K562 (cell line): ENCODE measurements around the gene KCNK2. TPM values are rescaled to one million over a fixed set of nuclear protein-coding genes. Genes with fewer than 3 reads are reported as not detected.

Experiments used
- FOXK2 ChIP-seq, 2 experiments: fragments of 450-650 bp; IDR thresholded peaks in 1 of 2; conservative IDR thresholded peaks in 1 of 2; 2 replicates each; pipeline ENCODE4 v1.6.1; 2016; ENCODE audit warnings: low read depth in 2 of 2, mild to moderate bottlenecking in 1 of 2
- MXI1 ChIP-seq: IDR thresholded peaks from 2 replicates; pipeline ENCODE4 v1.6.1; 2011; ENCODE audit warnings: low read depth, mild to moderate bottlenecking, improper control_type of control experiment, low read length
- ZFP36 ChIP-seq: fragments of 150-350 bp; IDR thresholded peaks from 2 replicates; pipeline ENCODE4 v1.6.1; 2018; ENCODE audit warnings: low read length, low read depth; ENCODE audit not compliant: partially characterized antibody
- polyA plus RNA-seq, 8 experiments: library from polyadenylated mRNA; depleted of rRNA in 4 of 8; stranded (reverse) in 5 of 8; unstranded in 3 of 8; fragments of >200 nt; fragmentation: Nextera tagmentation in 2 of 8; fragmentation: Illumina TruSeq in 1 of 8; extraction: Ambion mirVana in 2 of 8; extraction: Trizol in 1 of 8; gene quantifications; 2 replicates each; pipeline versions ENCODE4 v1.2.1 to v1.2.3, GENCODE V29; 2011 to 2014; ENCODE audit warnings: inconsistent platforms in 1 of 8, missing spikeins in 1 of 8
- total RNA-seq, 7 experiments: library from RNA; depleted of rRNA in 6 of 7; stranded (reverse); fragments of >200 nt in 6 of 7; fragmentation: Illumina TruSeq in 2 of 7; extraction: Trizol in 2 of 7; gene quantifications; 2 replicates each; pipeline versions ENCODE4 v1.2.1 to v1.2.3, GENCODE V29; 2011 to 2021; ENCODE audit warnings: low replicate concordance in 1 of 7
- TF ChIP-seq, protein P1 (sequence below): fragments of 450-650 bp; IDR thresholded peaks from 2 replicates; pipeline ENCODE4 v1.6.1; 2018; ENCODE audit warnings: mild to moderate bottlenecking, low read depth; ENCODE audit not compliant: partially characterized antibody
- TF ChIP-seq, protein P2 (sequence below): fragments of 250-450 bp; sonication (Bioruptor Pico); IDR thresholded peaks from 2 replicates; pipeline ENCODE4 v1.5.0; 2021
- TF ChIP-seq, protein P3 (sequence below): fragments of 250-450 bp; sonication (Bioruptor Pico); IDR thresholded peaks from 2 replicates; pipeline ENCODE4 v1.4.0; 2020; ENCODE audit warnings: mild to moderate bottlenecking, moderate library complexity, borderline replicate concordance

The KCNK2 gene
- total and polyA plus RNA-seq, 9 of the 15 experiments (the other 6 are each of a cell fraction or from before 2014, with no cell fraction given) = 0.04 to 0.13 (median 0.05) TPM; not detected in 3

DNA sequence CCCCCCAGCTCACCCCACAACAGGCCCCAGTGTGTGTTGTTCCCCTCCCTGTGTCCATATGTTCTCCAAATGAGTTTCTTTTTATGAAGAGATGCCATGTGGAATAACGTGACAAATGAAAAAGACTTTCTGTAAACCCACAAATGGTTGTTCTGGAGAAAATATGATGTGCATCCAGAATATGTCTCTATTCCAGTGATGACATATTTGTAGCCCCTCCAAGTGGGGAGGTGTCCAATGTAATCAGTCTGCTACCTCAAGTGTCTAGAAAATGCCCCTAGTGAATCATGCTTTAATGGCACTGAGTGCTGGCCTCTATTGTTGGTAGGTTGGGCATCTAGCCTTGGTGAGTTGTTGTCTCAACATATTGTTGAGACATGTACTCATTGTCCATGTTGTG is 179.6 kb downstream of the KCNK2 start (continued):
- TF ChIP-seq, protein P1, sequence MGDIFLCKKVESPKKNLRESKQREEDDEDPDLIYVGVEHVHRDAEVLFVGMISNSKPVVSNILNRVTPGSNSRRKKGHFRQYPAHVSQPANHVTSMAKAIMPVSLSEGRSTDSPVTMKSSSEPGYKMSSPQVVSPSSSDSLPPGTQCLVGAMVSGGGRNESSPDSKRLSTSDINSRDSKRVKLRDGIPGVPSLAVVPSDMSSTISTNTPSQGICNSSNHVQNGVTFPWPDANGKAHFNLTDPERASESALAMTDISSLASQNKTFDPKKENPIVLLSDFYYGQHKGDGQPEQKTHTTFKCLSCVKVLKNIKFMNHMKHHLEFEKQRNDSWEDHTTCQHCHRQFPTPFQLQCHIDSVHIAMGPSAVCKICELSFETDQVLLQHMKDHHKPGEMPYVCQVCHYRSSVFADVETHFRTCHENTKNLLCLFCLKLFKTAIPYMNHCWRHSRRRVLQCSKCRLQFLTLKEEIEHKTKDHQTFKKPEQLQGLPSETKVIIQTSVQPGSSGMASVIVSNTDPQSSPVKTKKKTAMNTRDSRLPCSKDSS = no peak
- TF ChIP-seq MXI1 = no peak
- TF ChIP-seq, protein P2, sequence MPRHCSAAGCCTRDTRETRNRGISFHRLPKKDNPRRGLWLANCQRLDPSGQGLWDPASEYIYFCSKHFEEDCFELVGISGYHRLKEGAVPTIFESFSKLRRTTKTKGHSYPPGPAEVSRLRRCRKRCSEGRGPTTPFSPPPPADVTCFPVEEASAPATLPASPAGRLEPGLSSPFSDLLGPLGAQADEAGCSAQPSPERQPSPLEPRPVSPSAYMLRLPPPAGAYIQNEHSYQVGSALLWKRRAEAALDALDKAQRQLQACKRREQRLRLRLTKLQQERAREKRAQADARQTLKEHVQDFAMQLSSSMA (CRISPR knock-in tag) = no peak
- no peak for TF ChIP-seq FOXK2 (conservative IDR thresholded peaks at IDR 0.05 in 1 of 2, IDR thresholded peaks at IDR 0.05 in 1 of 2; ENCODE audit: low read depth in 2 of 2)
- no peak for TF ChIP-seq ZFP36
- TF ChIP-seq, protein P3, sequence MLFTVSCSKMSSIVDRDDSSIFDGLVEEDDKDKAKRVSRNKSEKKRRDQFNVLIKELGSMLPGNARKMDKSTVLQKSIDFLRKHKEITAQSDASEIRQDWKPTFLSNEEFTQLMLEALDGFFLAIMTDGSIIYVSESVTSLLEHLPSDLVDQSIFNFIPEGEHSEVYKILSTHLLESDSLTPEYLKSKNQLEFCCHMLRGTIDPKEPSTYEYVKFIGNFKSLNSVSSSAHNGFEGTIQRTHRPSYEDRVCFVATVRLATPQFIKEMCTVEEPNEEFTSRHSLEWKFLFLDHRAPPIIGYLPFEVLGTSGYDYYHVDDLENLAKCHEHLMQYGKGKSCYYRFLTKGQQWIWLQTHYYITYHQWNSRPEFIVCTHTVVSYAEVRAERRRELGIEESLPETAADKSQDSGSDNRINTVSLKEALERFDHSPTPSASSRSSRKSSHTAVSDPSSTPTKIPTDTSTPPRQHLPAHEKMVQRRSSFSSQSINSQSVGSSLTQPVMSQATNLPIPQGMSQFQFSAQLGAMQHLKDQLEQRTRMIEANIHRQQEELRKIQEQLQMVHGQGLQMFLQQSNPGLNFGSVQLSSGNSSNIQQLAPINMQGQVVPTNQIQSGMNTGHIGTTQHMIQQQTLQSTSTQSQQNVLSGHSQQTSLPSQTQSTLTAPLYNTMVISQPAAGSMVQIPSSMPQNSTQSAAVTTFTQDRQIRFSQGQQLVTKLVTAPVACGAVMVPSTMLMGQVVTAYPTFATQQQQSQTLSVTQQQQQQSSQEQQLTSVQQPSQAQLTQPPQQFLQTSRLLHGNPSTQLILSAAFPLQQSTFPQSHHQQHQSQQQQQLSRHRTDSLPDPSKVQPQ (CRISPR knock-in tag) = no peak
